ENCODE measurements around the gene GOLGA6L9.
"Not testable (repeated sequence)": the region's sequence is repeated elsewhere in the genome, so short reads cannot be mapped to it uniquely, and the experiment has no call there.

- not testable (repeated sequence) for TF ChIP-seq EZH2 (IDR thresholded peaks at IDR 0.05; ENCODE audit: insufficient read depth, poor library complexity, severe bottlenecking); EZH2phosphoT487 (IDR thresholded peaks at IDR 0.05; ENCODE audit: insufficient read depth, low read depth)
These were observed 47.9 kb downstream of the GOLGA6L9 start for GRCh38 chr15:82477343-82478057.

Data from GM23248 (cell line).